Cortex of kidney (tissue), 1 donor: ENCODE results near the gene DMWD.

Experiments used
- DNase-seq: peaks from one replicate; lab custom pipeline; 2025; lab: John Stamatoyannopoulos, UW

DMWD gene

GRCh38 chr19:45792470-45793177 lies at the start of gene DMWD:
DMWD (minus strand) TSS chr19:45792845; CDS start chr19:45792756, 89 bp downstream.
- DNase-seq: no peak

- DNase-seq: no peak
Observed at GRCh38 chr19:45842198-45842597, 49.6 kb upstream of the DMWD start.

- no peak for DNase-seq
Observed at GRCh38 chr19:45834970-45835369, 42.3 kb upstream of the DMWD start.

- DNase-seq: no peak
Observed at GRCh38 chr19:45828945-45829344, 36.3 kb upstream of the DMWD start.

- DNase-seq: no peak
Observed at GRCh38 chr19:45828523-45828922, 35.9 kb upstream of the DMWD start.

GRCh38 chr19:45827459-45828093 lies 34.9 kb upstream of the DMWD start:
- DNase-seq: no peak

- no peak for DNase-seq
Observed at GRCh38 chr19:45826934-45827333, 34.3 kb upstream of the DMWD start.

GRCh38 chr19:45825917-45826893 lies 33.6 kb upstream of the DMWD start:
- no peak for DNase-seq

GRCh38 chr19:45825263-45825605 lies 32.6 kb upstream of the DMWD start:
- DNase-seq: no peak

GRCh38 chr19:45824531-45825262 lies 32.1 kb upstream of the DMWD start:
- DNase-seq: no peak

- no peak for DNase-seq
Observed at GRCh38 chr19:45824041-45824471, 31.4 kb upstream of the DMWD start.

- no peak for DNase-seq
Observed at GRCh38 chr19:45823182-45823581, 30.5 kb upstream of the DMWD start.

- DNase-seq: no peak
Observed at GRCh38 chr19:45822716-45823115, 30.1 kb upstream of the DMWD start.

GRCh38 chr19:45821570-45821969 lies 28.9 kb upstream of the DMWD start:
- DNase-seq: no peak

- no peak for DNase-seq
Observed at GRCh38 chr19:45821103-45821521, 28.5 kb upstream of the DMWD start.

GRCh38 chr19:45820413-45821102 lies 27.9 kb upstream of the DMWD start:
- no peak for DNase-seq

GRCh38 chr19:45819769-45820168 lies 27.1 kb upstream of the DMWD start:
- no peak for DNase-seq

GRCh38 chr19:45817725-45818301 lies 25.2 kb upstream of the DMWD start:
- DNase-seq: no peak

GRCh38 chr19:45817010-45817724 lies 24.5 kb upstream of the DMWD start:
- no peak for DNase-seq
